Trophoblast cell (in vitro differentiated cells and primary cell): Measurements from ENCODE around the gene CLK4.

Experiments
- DNase-seq, 2 donors: peaks; one replicate each; pipeline ENCODE4 v3.0.0-alpha.2; 2016
- H2AFZ ChIP-seq: 2 replicates; pipeline ENCODE4 v1.6.1; 2013; ENCODE audit warnings: low read length, moderate library complexity, mild to moderate bottlenecking; ENCODE audit not compliant: insufficient read depth, poor library complexity
- H2AK5ac ChIP-seq: 2 replicates; pipeline ENCODE4 v1.6.1; 2013; ENCODE audit warnings: mild to moderate bottlenecking, low read length
- H2BK120ac ChIP-seq: 2 replicates; pipeline ENCODE4 v1.6.1; 2013; ENCODE audit warnings: low read length, mild to moderate bottlenecking, moderate library complexity; ENCODE audit not compliant: insufficient read depth, poor library complexity
- H2BK12ac ChIP-seq: 2 replicates; pipeline ENCODE4 v1.6.1; 2013; ENCODE audit warnings: mild to moderate bottlenecking, low read length, moderate library complexity
- H2BK5ac ChIP-seq: 2 replicates; pipeline ENCODE4 v1.6.1; 2013; ENCODE audit warnings: low read length, low read depth, moderate library complexity, mild to moderate bottlenecking; ENCODE audit not compliant: poor library complexity
- H3K14ac ChIP-seq: 2 replicates; pipeline ENCODE4 v1.6.1; 2013; ENCODE audit warnings: mild to moderate bottlenecking, low read length
- H3K18ac ChIP-seq: 2 replicates; pipeline ENCODE4 v1.6.1; 2013; ENCODE audit warnings: mild to moderate bottlenecking, low read length
- H3K23ac ChIP-seq: 2 replicates; pipeline ENCODE4 v1.6.1; 2013; ENCODE audit warnings: low read length
- H3K27ac ChIP-seq: 2 replicates; pipeline ENCODE4 v1.5.1; 2013; ENCODE audit warnings: low read depth, mild to moderate bottlenecking, inconsistent platforms, low read length, moderate library complexity
- H3K27me3 ChIP-seq: 2 replicates; pipeline ENCODE4 v1.6.1; 2013; ENCODE audit warnings: inconsistent platforms, mild to moderate bottlenecking, low read length, moderate library complexity; ENCODE audit not compliant: insufficient read depth
- H3K36me3 ChIP-seq, 2 experiments: 1 replicate in 1 of 2; 2 replicates in 1 of 2; pipeline ENCODE4 v1.6.1; 2013; ENCODE audit warnings: low read length in 2 of 2, mild to moderate bottlenecking in 2 of 2, moderate library complexity in 1 of 2; ENCODE audit not compliant: insufficient read depth in 2 of 2, control insufficient read depth in 1 of 2
- H3K4ac ChIP-seq: 2 replicates; pipeline ENCODE4 v1.6.1; 2013; ENCODE audit warnings: low read depth, mild to moderate bottlenecking, low read length, moderate library complexity
- H3K4me1 ChIP-seq, 2 experiments: 1 replicate in 1 of 2; 2 replicates in 1 of 2; pipeline ENCODE4 v1.6.1; 2013; ENCODE audit warnings: low read length in 2 of 2, mild to moderate bottlenecking in 2 of 2, moderate library complexity in 1 of 2; ENCODE audit not compliant: insufficient read depth in 2 of 2, control insufficient read depth in 1 of 2
- H3K4me2 ChIP-seq: 2 replicates; pipeline ENCODE4 v1.6.1; 2013; ENCODE audit warnings: inconsistent platforms, mild to moderate bottlenecking, low read length, moderate library complexity
- H3K4me3 ChIP-seq: 2 replicates; pipeline ENCODE4 v1.5.1; 2013; ENCODE audit warnings: mild to moderate bottlenecking, low read depth, low read length, inconsistent platforms
- H3K79me1 ChIP-seq: one replicate; pipeline ENCODE4 v1.6.1; 2013; ENCODE audit warnings: low read length
- H3K79me2 ChIP-seq: 2 replicates; pipeline ENCODE4 v1.6.1; 2013; ENCODE audit warnings: low read length, mild to moderate bottlenecking; ENCODE audit not compliant: control insufficient read depth, insufficient read depth, poor library complexity
- H3K9ac ChIP-seq: 2 replicates; pipeline ENCODE4 v1.6.1; 2013; ENCODE audit warnings: mild to moderate bottlenecking, low read length
- H3K9me3 ChIP-seq: 2 replicates; pipeline ENCODE4 v1.6.1; 2013; ENCODE audit warnings: low read depth, mild to moderate bottlenecking, control low read depth, inconsistent platforms, low read length; ENCODE audit not compliant: insufficient read depth
- H4K12ac ChIP-seq: 2 replicates; pipeline ENCODE4 v1.6.1; 2013; ENCODE audit warnings: low read depth, mild to moderate bottlenecking, low read length, moderate library complexity
- H4K8ac ChIP-seq: 2 replicates; pipeline ENCODE4 v1.6.1; 2013; ENCODE audit warnings: low read depth, mild to moderate bottlenecking, low read length, moderate library complexity
- H4K91ac ChIP-seq: one replicate; pipeline ENCODE4 v1.6.1; 2013; ENCODE audit warnings: low read depth, mild to moderate bottlenecking, low read length, moderate library complexity
- WGBS: extraction: QIAGEN DNeasy Blood & Tissue Kit; methylation state at CpG from one replicate; pipeline ENCODE4 v1.1.7; 2013; ENCODE audit warnings: missing lambda C conversion rate; ENCODE audit not compliant: insufficient read length, insufficient coverage; ENCODE audit errors: extremely low coverage; 5-methylcytosine and 5-hydroxymethylcytosine counted together

The CLK4 gene

GRCh38 chr5:178560911-178561310 lies 65.9 kb downstream of the CLK4 start:
- no peak overlapping the region for H3K4me3 ChIP-seq
- H3K36me3 ChIP-seq: no peaks in the 10 kb centered on the region
- no peak overlapping the region for H4K8ac ChIP-seq
- no peak overlapping the region for H2AFZ ChIP-seq
- no CpG with 5 or more reads among the region's 7 CpGs for WGBS
- no peak for DNase-seq
- H3K27ac ChIP-seq: no peak overlapping the region
- no peak overlapping the region for H4K91ac ChIP-seq
- H3K79me1 ChIP-seq: no peaks in the 10 kb centered on the region
- no peak overlapping the region for H2AK5ac ChIP-seq
- H3K9ac ChIP-seq: no peak overlapping the region
- H4K12ac ChIP-seq: no peak overlapping the region
- no peak overlapping the region for H2BK120ac ChIP-seq
- no peak overlapping the region for H3K18ac ChIP-seq
- H3K14ac ChIP-seq: no peak overlapping the region
- no peaks in the 10 kb centered on the region for H3K27me3 ChIP-seq
- H3K4me1 ChIP-seq: no peaks in the 10 kb centered on the region
- no peaks in the 10 kb centered on the region for H3K79me2 ChIP-seq
- peaks cover 2% of the 10 kb centered on the region for H3K9me3 ChIP-seq
- no peak overlapping the region for H3K4me2 ChIP-seq
- H2BK5ac ChIP-seq: no peak overlapping the region
- no peak overlapping the region for H2BK12ac ChIP-seq
- no peak overlapping the region for H3K23ac ChIP-seq
- H3K4ac ChIP-seq: no peak overlapping the region

- Histone ChIP-seq H3K9ac (no peak overlapping the region), H3K4ac (no peak overlapping the region), H2AFZ (no peak overlapping the region), H4K8ac (no peak overlapping the region), H2AK5ac (no peak overlapping the region), H3K27me3 (no peaks in the 10 kb centered on the region), H4K91ac (no peak overlapping the region), H3K79me2 (no peaks in the 10 kb centered on the region), H4K12ac (no peak overlapping the region), H3K23ac (no peak overlapping the region), H3K4me2 (no peak overlapping the region), H3K4me1 (no peaks in the 10 kb centered on the region), H3K27ac (no peak overlapping the region), H2BK12ac (no peak overlapping the region), H3K18ac (no peak overlapping the region), H2BK5ac (no peak overlapping the region), H3K14ac (no peak overlapping the region), H2BK120ac (no peak overlapping the region), H3K79me1 (no peaks in the 10 kb centered on the region), H3K36me3 (no peaks in the 10 kb centered on the region), H3K9me3 (peaks cover 4% of the 10 kb centered on the region), H3K4me3 (no peak overlapping the region)
- no peak for DNase-seq
- no CpG with 5 or more reads among the region's 11 CpGs for WGBS
Measured at GRCh38 chr5:178557416-178557815, 69.4 kb downstream of the CLK4 start.

- no peak overlapping the region for H3K14ac ChIP-seq
- H3K4ac ChIP-seq: no peak overlapping the region
- no peak overlapping the region for H4K12ac ChIP-seq
- H2BK12ac ChIP-seq: no peak overlapping the region
- H4K91ac ChIP-seq: no peak overlapping the region
- no peak overlapping the region for H4K8ac ChIP-seq
- no peak overlapping the region for H3K4me3 ChIP-seq
- WGBS: no CpG with 5 or more reads among the region's 14 CpGs
- H3K27ac ChIP-seq: no peak overlapping the region
- H2BK5ac ChIP-seq: no peak overlapping the region
- H2AK5ac ChIP-seq: no peak overlapping the region
- no peaks in the 10 kb centered on the region for H3K27me3 ChIP-seq
- H3K79me1 ChIP-seq: no peaks in the 10 kb centered on the region
- no peak overlapping the region for H3K4me2 ChIP-seq
- no peak overlapping the region for H3K23ac ChIP-seq
- H3K9ac ChIP-seq: no peak overlapping the region
- H3K36me3 ChIP-seq: no peaks in the 10 kb centered on the region
- no peak overlapping the region for H2AFZ ChIP-seq
- no peak for DNase-seq
- H3K4me1 ChIP-seq: no peaks in the 10 kb centered on the region
- H3K79me2 ChIP-seq: no peaks in the 10 kb centered on the region
- H3K9me3 ChIP-seq: peaks cover 4% of the 10 kb centered on the region
- no peak overlapping the region for H2BK120ac ChIP-seq
- no peak overlapping the region for H3K18ac ChIP-seq
Measured at GRCh38 chr5:178555771-178556211, 71.1 kb downstream of the CLK4 start.

GRCh38 chr5:178555005-178555404 lies 71.8 kb downstream of the CLK4 start:
- Histone ChIP-seq H3K23ac (no peak overlapping the region), H3K9me3 (peaks cover 4% of the 10 kb centered on the region)
- no CpG with 5 or more reads among the region's 7 CpGs for whole genome bisulfite sequencing

More at GRCh38 chr5:178555005-178555404, 71.8 kb downstream of the CLK4 start:
- no peaks in the 10 kb centered on the region for H3K27me3 ChIP-seq
- no peak overlapping the region for H3K4ac ChIP-seq
- H3K27ac ChIP-seq: no peak overlapping the region
- no peak overlapping the region for H4K8ac ChIP-seq
- H3K36me3 ChIP-seq: no peaks in the 10 kb centered on the region
- no peak overlapping the region for H3K14ac ChIP-seq
- DNase-seq: no peak
- no peak overlapping the region for H2BK120ac ChIP-seq
- no peaks in the 10 kb centered on the region for H3K79me2 ChIP-seq
- no peaks in the 10 kb centered on the region for H3K79me1 ChIP-seq
- no peak overlapping the region for H3K9ac ChIP-seq
- H2AK5ac ChIP-seq: no peak overlapping the region
- H3K4me2 ChIP-seq: no peak overlapping the region
- H4K91ac ChIP-seq: no peak overlapping the region
- no peak overlapping the region for H3K4me3 ChIP-seq
- H4K12ac ChIP-seq: no peak overlapping the region
- no peak overlapping the region for H2BK5ac ChIP-seq
- H3K18ac ChIP-seq: no peak overlapping the region
- H2BK12ac ChIP-seq: no peak overlapping the region
- H3K4me1 ChIP-seq: no peaks in the 10 kb centered on the region
- H2AFZ ChIP-seq: no peak overlapping the region
